ENCODE measurements around the gene FEM1A. TPM values are rescaled to one million over a fixed set of nuclear protein-coding genes. Genes with fewer than 3 reads are reported as not detected.
"Not testable (repeated sequence)": the region's sequence is repeated elsewhere in the genome, so short reads cannot be mapped to it uniquely, and the experiment has no call there.

Gene FEM1A
- total RNA-seq, 1 donor from 2014 or later, result 10.0 TPM

DNA sequence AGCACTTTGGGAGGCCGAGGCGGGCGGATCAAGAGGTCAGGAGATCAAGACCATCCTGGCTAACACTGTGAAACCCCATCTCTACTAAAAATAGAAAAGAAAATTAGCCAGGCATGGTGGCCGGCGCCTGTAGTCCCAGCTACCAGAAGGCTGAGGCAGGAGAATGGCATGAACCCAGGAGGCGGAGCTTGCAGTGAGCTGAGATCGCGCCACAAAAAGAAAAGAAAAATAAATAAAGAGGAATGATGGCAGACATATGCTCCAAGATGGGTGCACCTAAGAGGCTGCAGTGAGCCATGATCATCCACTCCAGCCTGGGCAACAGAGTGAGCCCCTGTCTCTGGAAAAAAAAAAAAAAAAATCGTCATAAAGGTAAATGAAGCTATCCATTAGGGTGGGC, 54.4 kb downstream of the FEM1A start:
- not testable (repeated sequence) for DNase-seq (ENCODE audit: low spot score)

- DNase-seq (ENCODE audit: low spot score), result no peak
These were observed 55.8 kb downstream of the FEM1A start for GRCh38 chr19:4847190-4847973.

- DNase-seq (ENCODE audit: low spot score), result no peak
These were observed 57.5 kb downstream of the FEM1A start for GRCh38 chr19:4849019-4849418.

Other genes starting within 250 kb of the FEM1A start
- 5.0 TPM for gene SEMA6B, start 232.1 kb upstream of the FEM1A start, total RNA-seq
- 7.3 TPM for gene TNFAIP8L1, start 152.2 kb upstream of the FEM1A start, total RNA-seq
- 77.4 TPM for gene MYDGF, start 121.4 kb upstream of the FEM1A start, total RNA-seq
- gene DPP9, start 67.9 kb upstream of the FEM1A start, total RNA-seq, result 62.8 TPM
- 26.8 TPM for gene TICAM1, start 40.0 kb downstream of the FEM1A start, total RNA-seq
- gene PLIN3, start 75.9 kb downstream of the FEM1A start, total RNA-seq, result 60.2 TPM
- 0.52 TPM for gene ARRDC5, start 111.2 kb downstream of the FEM1A start, total RNA-seq
- 4.5 TPM for gene UHRF1, start 117.8 kb downstream of the FEM1A start, total RNA-seq
- gene KDM4B, start 177.4 kb downstream of the FEM1A start, total RNA-seq, result 49.3 TPM